Stimulated activated memory B cell treated with anti-CD40 and anti-IgM and Interleukin-4, amounts not matched to agents 10 μg/mL and 1 μg/mL and 100 μg/mL, for 72 hours (primary cell): ENCODE data around the gene PCP4.
"Not testable (repeated sequence)": the region's sequence is repeated elsewhere in the genome, so short reads cannot be mapped to it uniquely, and the experiment has no call there.

Experiments used
- ATAC-seq: fragments of 150-1000 bp; cut with Tn5 transposase; 2 replicates; pipeline ENCODE4 v1.10.0; 2021
- H3K27ac Mint-ChIP-seq: one replicate; pipeline ENCODE4 v1.8.0; 2022; ENCODE audit warnings: mild to moderate bottlenecking, mixed read lengths
- H3K27me3 Mint-ChIP-seq: one replicate; pipeline ENCODE4 v1.8.0; 2022; ENCODE audit warnings: mixed read lengths
- H3K36me3 Mint-ChIP-seq: one replicate; pipeline ENCODE4 v1.8.0; 2022; ENCODE audit warnings: mixed read lengths
- H3K4me1 Mint-ChIP-seq: one replicate; pipeline ENCODE4 v1.8.0; 2022; ENCODE audit warnings: mixed read lengths
- H3K4me3 Mint-ChIP-seq: one replicate; pipeline ENCODE4 v1.8.0; 2022; ENCODE audit warnings: mild to moderate bottlenecking, moderate library complexity, mixed read lengths
- H3K9me3 Mint-ChIP-seq: one replicate; pipeline ENCODE4 v1.8.0; 2022; ENCODE audit warnings: mixed read lengths

The PCP4 gene

DNA sequence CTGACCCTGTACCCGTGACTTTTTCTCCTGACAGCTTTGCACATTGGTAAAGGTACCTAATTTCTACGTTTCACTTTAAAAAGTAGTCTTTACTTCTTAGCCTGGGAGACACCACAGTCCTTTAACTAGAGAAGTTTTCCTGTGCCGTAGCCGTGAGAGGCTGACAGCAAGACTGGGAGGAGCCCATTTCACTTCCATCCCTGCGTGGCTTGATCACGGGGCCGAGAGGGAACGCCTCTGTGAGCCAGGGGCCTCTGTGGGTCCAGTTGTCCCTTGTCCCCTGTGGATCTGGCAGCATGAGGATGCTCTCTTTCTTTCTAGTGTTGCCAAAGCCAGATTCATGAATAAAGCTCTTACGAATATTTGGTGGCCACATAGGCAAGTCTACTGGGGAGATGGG lies 21.6 kb downstream of the PCP4 start:
- Mint-ChIP-seq H3K9me3 (no peaks in the 10 kb centered on the region), H3K27ac (no peak overlapping the region), H3K4me3 (no peak overlapping the region)

DNA sequence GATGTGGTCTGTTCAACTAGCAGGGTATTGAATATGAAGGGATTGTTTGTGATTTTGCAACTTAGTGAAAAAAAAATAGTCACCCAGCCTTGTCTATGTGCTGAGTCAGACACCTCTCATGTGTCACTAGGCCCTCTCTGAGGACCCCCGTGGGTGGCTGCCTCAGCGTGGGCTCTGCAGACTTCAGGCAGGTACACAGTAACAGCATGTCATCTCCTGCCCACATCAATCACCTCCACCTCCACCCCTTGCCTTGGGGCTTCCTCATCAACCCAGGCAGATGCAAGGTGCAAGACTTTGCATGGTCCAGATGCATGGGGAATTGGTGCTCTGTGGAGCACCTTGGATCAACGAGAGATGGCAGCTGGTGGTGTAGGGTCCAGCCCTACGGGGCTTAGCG lies 23.9 kb downstream of the PCP4 start:
- Mint-ChIP-seq H3K9me3 (peaks cover 4% of the 10 kb centered on the region), H3K36me3 (no peaks in the 10 kb centered on the region), H3K4me3 (no peak overlapping the region), H3K27ac (no peak overlapping the region), H3K4me1 (no peaks in the 10 kb centered on the region), H3K27me3 (no peaks in the 10 kb centered on the region)
- no peak for ATAC-seq

More for the DNA sequence above, 21.6 kb downstream of the PCP4 start:
- Mint-ChIP-seq H3K27me3 (no peaks in the 10 kb centered on the region), H3K4me1 (no peaks in the 10 kb centered on the region), H3K36me3 (no peaks in the 10 kb centered on the region)
- no peak for ATAC-seq

DNA sequence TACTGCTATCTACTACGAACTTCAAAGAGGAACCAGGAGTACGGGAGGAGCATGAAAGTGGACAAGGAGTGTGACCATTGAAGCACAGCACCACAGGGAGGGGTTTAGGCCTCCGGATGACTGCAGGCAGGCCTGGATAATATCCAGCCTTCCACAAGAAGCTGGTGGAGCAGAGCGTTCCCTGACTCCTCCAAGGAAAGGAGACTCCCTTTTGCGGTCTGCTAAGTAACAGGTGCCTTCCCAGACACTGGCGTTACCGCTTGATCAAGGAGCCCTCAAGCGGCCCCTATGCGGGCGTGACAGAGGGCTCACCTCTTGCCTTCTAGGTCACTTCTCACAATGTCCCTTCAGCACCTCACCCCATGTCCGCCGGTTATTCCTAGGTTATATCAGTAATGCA lies 24.6 kb downstream of the PCP4 start:
- not testable (repeated sequence) for H3K4me1 Mint-ChIP-seq, H3K9me3 Mint-ChIP-seq, ATAC-seq, H3K27ac Mint-ChIP-seq, H3K36me3 Mint-ChIP-seq, H3K27me3 Mint-ChIP-seq, H3K4me3 Mint-ChIP-seq

DNA sequence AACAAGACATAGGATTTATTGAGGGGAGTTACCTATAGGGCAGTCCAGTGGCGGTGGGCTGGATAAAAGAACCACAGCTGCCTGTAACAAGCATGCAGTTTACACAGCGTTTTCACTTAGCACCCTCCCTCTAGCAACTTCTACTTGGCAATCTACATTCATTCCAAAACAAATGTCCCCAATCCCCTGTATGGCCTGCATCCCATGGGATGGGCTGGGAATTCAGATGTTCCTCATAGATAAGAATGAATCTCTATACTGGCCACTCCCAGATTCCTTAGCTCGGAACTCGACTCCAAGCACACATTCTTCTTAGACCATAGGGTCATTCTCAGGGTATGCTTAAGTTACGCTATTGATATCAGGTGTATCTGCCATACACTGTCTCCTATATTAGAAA lies 33.3 kb downstream of the PCP4 start:
- H3K4me1 Mint-ChIP-seq, result no peaks in the 10 kb centered on the region
- H3K27me3 Mint-ChIP-seq, result no peaks in the 10 kb centered on the region
- H3K27ac Mint-ChIP-seq, result no peak overlapping the region
- H3K9me3 Mint-ChIP-seq, result no peaks in the 10 kb centered on the region
- no peak overlapping the region for H3K4me3 Mint-ChIP-seq
- H3K36me3 Mint-ChIP-seq, result no peaks in the 10 kb centered on the region
- ATAC-seq, result no peak

DNA sequence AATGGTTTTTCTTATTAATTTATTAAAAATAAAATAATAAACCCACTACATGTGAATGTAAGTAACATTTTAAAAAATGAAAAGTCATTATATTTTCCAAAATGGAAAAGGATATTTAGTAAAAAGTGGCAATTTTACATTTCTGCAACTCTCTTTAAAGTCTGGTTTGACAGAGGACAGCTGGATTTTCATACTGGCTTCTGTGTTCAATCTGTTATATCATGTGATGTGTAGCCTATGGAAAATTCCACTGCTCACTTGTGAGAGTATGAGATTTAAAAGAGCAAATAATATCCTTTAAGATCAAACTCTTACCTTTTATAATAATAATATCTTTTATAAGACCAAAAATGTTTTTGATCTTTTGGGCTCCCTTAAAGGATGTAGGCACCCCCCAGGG lies 33.7 kb downstream of the PCP4 start:
- H3K4me1 Mint-ChIP-seq, result no peaks in the 10 kb centered on the region

DNA sequence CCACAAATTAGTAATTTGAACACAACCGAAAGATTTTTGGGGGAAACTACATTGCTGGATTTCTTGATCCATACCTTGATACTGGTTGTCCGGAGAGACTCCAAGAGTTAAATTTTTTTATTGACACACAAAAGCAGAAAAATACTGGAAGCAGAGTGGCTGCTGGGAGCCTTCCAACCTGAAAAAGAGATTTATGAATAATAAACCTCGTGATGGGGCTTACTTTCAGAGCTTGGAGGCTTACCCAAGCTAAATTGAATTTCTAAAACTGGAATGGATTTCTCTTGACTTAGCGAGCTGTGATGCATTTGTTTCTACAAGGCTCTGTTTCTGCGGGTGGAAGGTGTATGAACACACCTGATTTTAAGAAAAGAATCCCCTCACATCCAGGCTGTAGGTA lies 35.7 kb downstream of the PCP4 start:
- H3K27me3 Mint-ChIP-seq, result no peaks in the 10 kb centered on the region
- H3K4me1 Mint-ChIP-seq, result no peaks in the 10 kb centered on the region
- no peak overlapping the region for H3K4me3 Mint-ChIP-seq
- no peak overlapping the region for H3K27ac Mint-ChIP-seq
- H3K36me3 Mint-ChIP-seq, result no peaks in the 10 kb centered on the region
- peaks cover 3% of the 10 kb centered on the region for H3K9me3 Mint-ChIP-seq
- ATAC-seq, result no peak

More for the DNA sequence above, 33.7 kb downstream of the PCP4 start:
- no peaks in the 10 kb centered on the region for H3K27me3 Mint-ChIP-seq
- no peaks in the 10 kb centered on the region for H3K9me3 Mint-ChIP-seq
- ATAC-seq, result no peak
- no peak overlapping the region for H3K27ac Mint-ChIP-seq
- no peak overlapping the region for H3K4me3 Mint-ChIP-seq
- H3K36me3 Mint-ChIP-seq, result no peaks in the 10 kb centered on the region

DNA sequence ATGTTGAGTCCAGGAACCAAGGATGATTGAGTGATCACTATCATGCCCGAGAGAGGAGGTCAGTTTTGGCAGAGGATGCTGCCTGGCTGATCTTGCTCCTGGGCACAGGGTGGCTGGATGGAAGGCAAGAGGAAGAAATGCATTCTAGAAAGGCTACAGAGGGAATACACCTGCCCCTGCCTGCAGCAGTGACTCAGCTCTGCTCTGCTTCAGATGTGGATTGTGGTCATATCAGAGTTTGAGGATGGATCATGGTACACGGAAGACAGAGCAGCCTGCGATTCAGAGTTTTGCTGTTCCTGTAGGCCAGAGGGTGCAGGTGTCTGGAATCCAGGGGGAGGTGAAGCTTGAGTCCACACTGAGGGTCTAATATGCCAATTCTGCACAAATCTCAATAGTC lies 37.2 kb downstream of the PCP4 start:
- no peak overlapping the region for H3K27ac Mint-ChIP-seq
- no peaks in the 10 kb centered on the region for H3K4me1 Mint-ChIP-seq
- peaks cover 3% of the 10 kb centered on the region for H3K9me3 Mint-ChIP-seq
- no peaks in the 10 kb centered on the region for H3K36me3 Mint-ChIP-seq
- H3K27me3 Mint-ChIP-seq, result no peaks in the 10 kb centered on the region
- H3K4me3 Mint-ChIP-seq, result no peak overlapping the region
- no peak for ATAC-seq

DNA sequence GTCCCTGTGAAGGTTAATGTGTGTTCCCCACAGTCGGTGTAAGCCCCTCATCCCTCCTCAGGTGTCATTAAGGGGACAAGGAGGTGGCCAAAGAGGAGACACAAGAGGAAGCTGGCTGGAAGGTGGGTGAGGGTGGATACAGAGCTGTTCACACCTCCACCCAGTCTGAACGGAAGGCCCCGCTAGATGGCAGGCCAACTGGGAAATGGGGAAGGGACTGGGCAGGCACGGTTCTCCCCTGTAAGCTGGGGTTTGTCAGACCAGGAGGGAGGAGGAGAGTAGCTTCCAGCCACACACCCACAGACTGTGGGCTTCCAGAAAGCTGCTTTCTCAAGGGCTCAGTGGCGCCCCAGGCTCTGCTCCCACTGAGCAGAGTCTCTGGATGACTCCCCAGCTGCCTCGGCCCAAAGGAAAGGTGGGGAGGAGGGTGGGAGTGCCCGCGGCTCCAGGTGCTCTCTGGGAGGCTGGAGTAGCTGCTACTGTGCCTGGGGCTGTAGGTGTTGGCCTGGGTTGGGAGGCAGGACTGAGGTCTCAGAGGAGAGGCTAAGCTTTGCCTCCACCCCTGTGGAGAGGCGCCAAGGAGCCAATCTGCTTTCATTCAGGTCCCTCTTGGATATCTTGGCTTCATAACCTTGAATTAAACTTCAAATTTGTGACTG lies 41.2 kb downstream of the PCP4 start:
- Mint-ChIP-seq H3K9me3 (peaks cover 6% of the 10 kb centered on the region), H3K27ac (no peak overlapping the region), H3K27me3 (no peaks in the 10 kb centered on the region), H3K4me3 (no peak overlapping the region), H3K36me3 (no peaks in the 10 kb centered on the region), H3K4me1 (no peaks in the 10 kb centered on the region)
- ATAC-seq, result peak; percentile 31

DNA sequence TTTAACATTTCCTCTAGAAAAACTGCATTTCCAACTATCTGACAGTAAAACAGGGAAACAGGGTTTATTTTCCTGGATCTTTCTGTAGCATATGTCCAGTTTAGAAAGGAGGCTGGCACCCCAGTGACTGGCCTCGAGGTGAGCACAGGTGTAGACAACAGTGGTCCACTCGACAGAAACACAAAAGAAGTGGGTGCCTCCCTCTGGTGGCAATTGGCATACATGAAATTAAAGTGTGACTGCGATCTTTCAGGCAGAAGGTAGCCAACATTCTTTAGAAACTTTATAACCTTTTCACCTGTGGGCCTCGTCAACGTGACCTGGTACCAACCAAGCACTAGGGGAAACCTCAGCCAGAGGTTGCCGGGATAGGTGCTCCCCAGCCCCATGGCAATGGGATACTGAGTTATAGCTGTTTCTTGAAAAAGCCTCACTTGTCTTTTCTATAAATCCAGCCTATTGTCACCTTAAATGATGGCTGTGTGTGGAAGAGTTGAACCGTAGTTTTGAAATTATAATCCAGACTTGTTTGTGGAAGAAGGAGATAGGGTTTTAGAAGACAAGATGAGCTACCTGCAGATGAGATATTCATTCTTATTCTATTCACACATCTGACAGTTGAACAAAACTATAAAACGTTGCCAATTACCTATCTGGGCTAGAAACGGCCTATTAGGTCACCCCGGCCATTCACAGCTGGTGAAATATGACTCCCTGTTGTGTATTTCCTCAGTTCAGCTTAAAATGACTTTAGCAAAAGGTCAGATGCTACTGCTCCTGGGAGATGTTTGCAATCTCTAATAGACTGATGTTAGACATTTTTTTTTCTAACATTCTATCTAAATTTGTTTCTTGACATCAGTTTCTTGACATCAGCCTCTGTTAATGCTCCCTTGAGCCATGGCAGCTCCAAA lies 44.3 kb downstream of the PCP4 start:
- Mint-ChIP-seq H3K4me3 (no peak overlapping the region), H3K27ac (no peak overlapping the region), H3K27me3 (no peaks in the 10 kb centered on the region), H3K36me3 (no peaks in the 10 kb centered on the region), H3K9me3 (peaks cover 6% of the 10 kb centered on the region), H3K4me1 (no peaks in the 10 kb centered on the region)
- ATAC-seq, result no peak

DNA sequence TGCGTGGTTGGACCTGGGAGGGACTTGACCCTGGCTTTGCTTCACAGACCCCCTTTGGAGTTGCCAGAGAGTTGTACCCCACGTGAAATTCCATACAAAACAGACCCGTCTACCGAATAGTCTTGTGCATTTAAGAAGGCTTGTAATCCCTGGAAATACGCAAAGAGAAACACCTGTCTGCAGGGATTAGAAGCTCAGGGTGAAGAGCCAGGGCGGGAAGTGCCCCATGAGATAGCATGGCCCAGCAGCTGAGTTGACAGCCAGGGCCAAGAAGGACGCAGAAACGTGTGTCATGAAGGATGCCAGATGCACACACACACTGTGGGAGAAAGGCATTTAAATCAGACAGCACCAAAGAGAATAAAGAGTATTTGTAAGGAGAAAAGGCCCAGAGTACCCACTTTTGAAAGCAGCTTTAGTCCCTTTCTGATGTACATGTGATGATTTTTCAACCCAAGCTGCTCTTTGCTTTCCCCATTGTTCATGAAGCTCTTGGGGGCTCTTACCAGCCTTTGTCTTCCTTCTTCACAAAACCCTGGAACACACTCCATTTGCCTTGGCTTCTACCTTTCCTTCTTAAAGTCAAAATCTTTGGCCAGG lies 46.6 kb downstream of the PCP4 start:
- Mint-ChIP-seq H3K27me3 (no peaks in the 10 kb centered on the region), H3K4me1 (no peaks in the 10 kb centered on the region), H3K4me3 (no peak overlapping the region)

DNA sequence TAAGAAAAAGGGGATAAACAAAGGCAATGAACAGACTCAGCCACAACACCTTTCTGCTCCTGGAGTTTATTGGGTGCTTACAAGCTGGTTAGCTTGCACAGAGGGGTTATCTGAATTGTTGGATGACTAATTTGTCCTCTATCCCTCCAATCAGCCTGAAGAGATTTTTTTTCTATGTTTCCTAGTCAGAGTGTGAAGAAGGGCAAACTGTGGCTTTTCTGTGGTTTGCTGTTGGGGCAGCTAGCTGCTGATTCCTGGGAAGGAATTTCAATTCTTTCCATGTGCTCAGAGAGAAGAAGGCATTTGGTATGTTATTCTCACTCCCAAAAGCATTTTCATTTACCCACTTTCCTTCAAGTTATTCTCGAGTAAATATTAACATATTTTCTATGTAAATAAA lies 48.6 kb downstream of the PCP4 start:
- Mint-ChIP-seq H3K4me3 (no peak overlapping the region), H3K27me3 (no peaks in the 10 kb centered on the region), H3K4me1 (no peaks in the 10 kb centered on the region), H3K9me3 (peaks cover 5% of the 10 kb centered on the region), H3K36me3 (no peaks in the 10 kb centered on the region), H3K27ac (no peak overlapping the region)
- no peak for ATAC-seq

More for the DNA sequence above, 46.6 kb downstream of the PCP4 start:
- ATAC-seq, result no peak
- Mint-ChIP-seq H3K9me3 (peaks cover 7% of the 10 kb centered on the region), H3K27ac (no peak overlapping the region), H3K36me3 (no peaks in the 10 kb centered on the region)

DNA sequence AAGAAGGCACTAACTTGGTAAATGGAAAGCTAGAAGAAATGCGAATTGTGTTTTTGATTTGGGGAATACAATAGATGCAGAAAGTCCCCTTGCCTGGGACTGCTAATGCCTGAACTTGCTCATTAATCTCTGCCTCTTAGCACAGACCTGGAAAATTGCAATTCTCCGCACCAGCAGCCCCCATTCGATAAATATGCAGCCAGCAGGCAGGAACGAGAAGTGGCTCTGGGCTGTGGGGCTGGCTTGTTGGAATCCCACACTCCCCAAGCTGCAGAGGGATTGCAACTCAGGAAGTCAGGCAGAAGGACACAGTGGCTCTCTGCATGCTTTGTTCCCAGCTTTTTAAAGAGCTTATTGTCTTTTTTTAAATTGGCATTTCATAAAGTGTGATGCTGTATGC lies 51.3 kb downstream of the PCP4 start:
- Mint-ChIP-seq H3K4me3 (no peak overlapping the region), H3K27me3 (no peaks in the 10 kb centered on the region), H3K4me1 (no peaks in the 10 kb centered on the region), H3K27ac (no peak overlapping the region), H3K36me3 (no peaks in the 10 kb centered on the region), H3K9me3 (peaks cover 4% of the 10 kb centered on the region)
- ATAC-seq, result no peak

DNA sequence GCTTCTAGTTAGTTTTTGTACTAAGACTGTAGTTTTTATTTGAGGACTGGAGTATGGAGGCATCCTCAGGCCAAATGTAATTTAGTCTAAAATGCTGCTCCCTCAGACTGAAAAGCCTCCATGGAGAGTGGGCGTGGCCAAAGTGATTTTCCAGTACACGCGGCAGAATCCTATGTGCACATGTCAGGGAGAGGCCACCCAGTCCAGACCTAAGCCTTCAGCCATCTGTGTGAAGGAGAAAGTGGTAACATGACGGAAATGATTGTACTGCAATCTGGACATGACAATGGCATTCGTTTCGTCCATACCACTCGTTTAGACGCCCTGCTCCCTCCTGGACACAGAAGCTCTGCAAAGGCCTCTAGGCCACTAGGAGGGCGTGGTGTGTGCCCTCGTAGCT lies 56.2 kb downstream of the PCP4 start:
- Mint-ChIP-seq H3K27ac (no peak overlapping the region), H3K36me3 (no peaks in the 10 kb centered on the region), H3K9me3 (no peaks in the 10 kb centered on the region), H3K27me3 (no peaks in the 10 kb centered on the region), H3K4me1 (no peaks in the 10 kb centered on the region), H3K4me3 (no peak overlapping the region)
- ATAC-seq, result no peak

DNA sequence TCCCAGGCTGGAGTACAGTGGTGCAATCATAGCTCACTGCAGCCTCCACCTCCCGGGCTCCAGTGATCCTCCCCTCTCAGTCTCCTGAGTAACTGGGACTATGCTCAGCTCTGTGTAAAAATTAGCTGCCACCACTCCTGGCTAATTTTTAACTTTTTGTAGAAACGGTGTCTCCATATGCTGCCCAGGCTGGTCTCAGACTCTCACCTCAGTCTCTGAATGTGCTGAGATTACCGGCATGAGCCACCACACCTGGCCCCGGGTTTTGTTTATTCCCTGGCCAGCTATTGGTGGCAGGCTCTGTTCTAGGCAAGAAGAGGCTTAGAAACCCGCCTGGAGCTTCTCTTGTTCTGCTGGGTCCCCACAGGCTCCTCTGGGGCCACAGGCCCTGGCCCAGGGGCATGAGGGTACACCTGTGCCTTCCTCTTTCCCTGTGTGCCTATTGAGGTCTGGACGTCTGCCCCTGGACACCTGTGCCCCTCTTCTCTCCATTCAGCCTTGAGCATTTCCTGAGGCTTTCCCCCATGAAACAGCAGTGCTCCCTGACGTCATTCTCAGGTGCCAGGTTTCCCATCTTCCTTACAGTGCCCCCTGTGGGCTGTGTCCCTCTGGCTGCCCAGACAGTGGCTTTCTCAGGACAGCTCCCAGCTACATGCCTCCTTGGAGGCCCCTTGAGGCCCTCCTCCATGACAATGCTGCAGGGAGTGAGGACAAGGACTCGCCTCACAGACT lies 57.5 kb downstream of the PCP4 start:
- ATAC-seq, result no peak
- H3K36me3 Mint-ChIP-seq, result no peaks in the 10 kb centered on the region
- no peak overlapping the region for H3K4me3 Mint-ChIP-seq
- no peaks in the 10 kb centered on the region for H3K27me3 Mint-ChIP-seq
- no peaks in the 10 kb centered on the region for H3K4me1 Mint-ChIP-seq
- no peaks in the 10 kb centered on the region for H3K9me3 Mint-ChIP-seq
- no peak overlapping the region for H3K27ac Mint-ChIP-seq

DNA sequence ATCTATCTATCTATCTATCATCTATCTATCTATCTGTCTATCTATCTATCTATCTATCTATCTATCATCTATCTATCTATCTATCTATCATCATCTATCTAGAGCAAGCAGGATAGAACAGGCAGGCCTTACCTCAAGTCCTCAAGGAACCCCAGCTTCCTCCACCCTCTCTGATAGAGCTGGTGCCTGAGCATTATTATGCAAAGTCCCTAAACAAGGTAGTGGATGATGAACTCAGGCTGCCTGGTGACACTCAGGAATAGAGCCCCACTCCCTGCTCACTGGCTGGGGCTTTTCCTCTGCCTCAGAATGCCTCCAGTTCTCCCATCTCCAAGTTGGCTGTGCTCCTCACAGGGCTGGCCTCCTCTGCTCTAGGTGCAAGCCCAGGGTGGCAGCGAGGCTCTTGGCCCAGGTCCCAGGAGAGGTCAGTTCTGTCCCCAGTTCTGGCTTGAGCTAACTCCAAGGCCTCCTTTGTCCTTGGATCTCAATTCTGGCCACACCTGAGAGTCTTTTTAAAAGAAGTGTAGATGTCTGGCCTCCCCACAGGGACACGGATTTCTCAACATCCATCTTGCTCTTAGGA lies 60.2 kb downstream of the PCP4 start:
- Mint-ChIP-seq H3K4me1 (no peaks in the 10 kb centered on the region), H3K36me3 (no peaks in the 10 kb centered on the region), H3K9me3 (no peaks in the 10 kb centered on the region), H3K27me3 (no peaks in the 10 kb centered on the region), H3K27ac (no peak overlapping the region), H3K4me3 (no peak overlapping the region)
- ATAC-seq, result no peak
